NCI-H2227 treated with DMSO at 0.1 percent for 48 hours (cell line): Measurements from ENCODE around the gene NR2C1.
"Not testable (repeated sequence)": the region's sequence is repeated elsewhere in the genome, so short reads cannot be mapped to it uniquely, and the experiment has no call there.

Experiments used
- DNase-seq: peaks from one replicate; lab custom pipeline; 2025; lab: John Stamatoyannopoulos, UW

NR2C1 gene

GRCh38 chr12:95002754-95003153 is 70.7 kb downstream of the NR2C1 start:
- no peak for DNase-seq

- no peak for DNase-seq
Observed at GRCh38 chr12:94998326-94998725, 75.1 kb downstream of the NR2C1 start.

GRCh38 chr12:94997726-94998125 is 75.7 kb downstream of the NR2C1 start:
- DNase-seq: no peak

GRCh38 chr12:94997061-94997460 is 76.4 kb downstream of the NR2C1 start:
- no peak for DNase-seq

GRCh38 chr12:94994312-94994711 is 79.1 kb downstream of the NR2C1 start:
- DNase-seq: no peak

GRCh38 chr12:94993855-94994254 is 79.6 kb downstream of the NR2C1 start:
- not testable (repeated sequence) for DNase-seq

GRCh38 chr12:94990222-94990621 is 83.2 kb downstream of the NR2C1 start:
- no peak for DNase-seq

- no peak for DNase-seq
Observed at GRCh38 chr12:94988471-94988870, 84.9 kb downstream of the NR2C1 start.

- no peak for DNase-seq
Observed at GRCh38 chr12:94987801-94988200, 85.6 kb downstream of the NR2C1 start.

GRCh38 chr12:94987076-94987669 is 86.2 kb downstream of the NR2C1 start:
- no peak for DNase-seq

- not testable (repeated sequence) for DNase-seq
Observed at GRCh38 chr12:94985099-94985498, 88.3 kb downstream of the NR2C1 start.

- DNase-seq: no peak
Observed at GRCh38 chr12:94983321-94983720, 90.1 kb downstream of the NR2C1 start.

- no peak for DNase-seq
Observed at GRCh38 chr12:94982456-94982855, 91.0 kb downstream of the NR2C1 start.

GRCh38 chr12:94980577-94980976 is 92.8 kb downstream of the NR2C1 start:
- DNase-seq: peak; percentile 44

GRCh38 chr12:94979941-94980340 is 93.5 kb downstream of the NR2C1 start:
- no peak for DNase-seq

GRCh38 chr12:94977766-94978468 is 95.5 kb downstream of the NR2C1 start:
- DNase-seq: no peak

GRCh38 chr12:94973221-94973620 is 100.2 kb downstream of the NR2C1 start:
- DNase-seq: no peak

GRCh38 chr12:94972795-94973194 is 100.6 kb downstream of the NR2C1 start:
- no peak for DNase-seq

GRCh38 chr12:94971923-94972322 is 101.5 kb downstream of the NR2C1 start:
- DNase-seq: no peak

GRCh38 chr12:94970560-94970959 is 102.9 kb downstream of the NR2C1 start:
- DNase-seq: no peak
